H1 (cell line): ENCODE measurements around the gene TRIB2. TPM values are rescaled to one million over a fixed set of nuclear protein-coding genes. Genes with fewer than 3 reads are reported as not detected.

ENCODE experiments used
- CTCF ChIA-PET: fragments of 300-600 bp; sonication (Branson Sonifier 250); formaldehyde crosslinking; loops from one replicate; lab custom pipeline; 2021; ENCODE audit not compliant: partially characterized antibody; lab: Charles Lee
- POLR2A ChIA-PET: fragments of 300-600 bp; sonication (Branson Sonifier 250); formaldehyde crosslinking; loops from one replicate; lab custom pipeline; 2021; ENCODE audit warnings: inconsistent platforms; ENCODE audit not compliant: partially characterized antibody; lab: Charles Lee
- DNase-seq, 2 experiments: peaks; one replicate each; pipeline versions ENCODE4 v3.0.0 to v3.0.0-alpha.2; 2010 to 2022; ENCODE audit warnings: low spot score in 2 of 2, low read depth in 1 of 2, mixed read lengths in 1 of 2
- FAIRE-seq: peaks from 2 replicates; lab custom pipeline; 2011; peaks lifted over from hg19 to GRCh38; lab: Jason Lieb, UNC
- H2AFZ ChIP-seq: 2 replicates; pipeline ENCODE4 v1.8.1; 2012; ENCODE audit warnings: low read length, inconsistent platforms
- H2AK5ac ChIP-seq: 2 replicates; pipeline ENCODE4 v1.6.1; 2013; ENCODE audit warnings: low read depth, low read length
- H2BK120ac ChIP-seq: replicated peaks from 2 replicates; pipeline ENCODE3; 2013; ENCODE audit warnings: low read depth, low read length, inconsistent platforms
- H2BK12ac ChIP-seq: 2 replicates; pipeline ENCODE4 v1.6.1; 2013; ENCODE audit warnings: low read depth, low read length
- H2BK15ac ChIP-seq: 2 replicates; pipeline ENCODE4 v1.6.1; 2013; ENCODE audit warnings: low read length
- H2BK20ac ChIP-seq: 2 replicates; pipeline ENCODE4 v1.6.1; 2013; ENCODE audit warnings: low read length
- H2BK5ac ChIP-seq: 2 replicates; pipeline ENCODE4 v1.6.1; 2013; ENCODE audit warnings: low read depth, low read length
- H3K14ac ChIP-seq: 2 replicates; pipeline ENCODE4 v1.6.1; 2013; ENCODE audit warnings: inconsistent platforms; ENCODE audit not compliant: insufficient read length
- H3K18ac ChIP-seq: 2 replicates; pipeline ENCODE4 v1.6.1; 2013; ENCODE audit warnings: low read length; ENCODE audit errors: extremely low read depth
- H3K23ac ChIP-seq: 2 replicates; pipeline ENCODE4 v1.6.1; 2013; ENCODE audit warnings: inconsistent platforms; ENCODE audit not compliant: insufficient read length
- H3K23me2 ChIP-seq: 2 replicates; pipeline ENCODE4 v1.6.1; 2013; ENCODE audit warnings: low read depth, low read length
- H3K27ac ChIP-seq: 2 replicates; pipeline ENCODE4 v1.6.1; 2011; ENCODE audit warnings: low read depth, low read length, inconsistent platforms
- H3K27me3 ChIP-seq, 4 experiments: replicated peaks in 1 of 4; 1 replicate in 1 of 4; 2 replicates in 3 of 4; pipeline versions ENCODE4 v1.6.1 to v1.8.1; 2011 to 2013; ENCODE audit warnings: low read length in 3 of 4, mild to moderate bottlenecking in 3 of 4, inconsistent platforms in 2 of 4, mixed read lengths in 2 of 4, moderate library complexity in 1 of 4; ENCODE audit not compliant: control insufficient read depth in 3 of 4, insufficient read depth in 3 of 4; ENCODE audit errors: extremely low read depth in 1 of 4
- H3K36me3 ChIP-seq, 4 experiments: 2 replicates each; pipeline versions ENCODE4 v1.6.1 to v1.8.1; 2011 to 2013; ENCODE audit warnings: mild to moderate bottlenecking in 4 of 4, low read length in 3 of 4, moderate library complexity in 2 of 4, control low read depth in 1 of 4, inconsistent platforms in 1 of 4; ENCODE audit not compliant: insufficient read depth in 4 of 4, control insufficient read depth in 2 of 4
- H3K4ac ChIP-seq: replicated peaks from 2 replicates; pipeline ENCODE3; 2013; ENCODE audit warnings: low read length, low read depth, mixed read lengths, inconsistent platforms; ENCODE audit not compliant: insufficient read length
- H3K4me1 ChIP-seq, 4 experiments: replicated peaks in 1 of 4; 1 replicate in 1 of 4; 2 replicates in 3 of 4; pipeline versions ENCODE4 v1.6.1 to v1.8.1; 2011 to 2013; ENCODE audit warnings: low read length in 3 of 4, inconsistent platforms in 2 of 4, mixed read lengths in 1 of 4; ENCODE audit not compliant: insufficient read depth in 4 of 4, control insufficient read depth in 3 of 4
- H3K4me2 ChIP-seq, 2 experiments: 2 replicates each; pipeline versions ENCODE4 v1.6.1 to v1.8.1; 2011 to 2013; ENCODE audit warnings: low read depth in 2 of 2, low read length in 2 of 2, control low read depth in 1 of 2, inconsistent platforms in 1 of 2, mild to moderate bottlenecking in 1 of 2; ENCODE audit not compliant: insufficient read depth in 1 of 2
- H3K4me3 ChIP-seq, 4 experiments: fragments of 200-600, 300-600 bp in 1 of 4; sonication (generic), shearing (Covaris generic), sonication (Bioruptor Twin) in 1 of 4; 2 replicates each; pipeline versions ENCODE4 v1.5.1 to v1.8.1; 2011 to 2016; ENCODE audit warnings: low read length in 4 of 4, low read depth in 3 of 4, control low read depth in 2 of 4, inconsistent platforms in 2 of 4, mild to moderate bottlenecking in 2 of 4, mixed read lengths in 1 of 4, moderate library complexity in 1 of 4; ENCODE audit not compliant: insufficient read depth in 2 of 4; ENCODE audit errors: extremely low read depth in 1 of 4
- H3K56ac ChIP-seq: replicated peaks from 2 replicates; pipeline ENCODE3; 2013; ENCODE audit warnings: low read depth, mild to moderate bottlenecking, mixed read lengths, low read length, inconsistent platforms; ENCODE audit not compliant: insufficient read length
- H3K79me1 ChIP-seq: 2 replicates; pipeline ENCODE4 v1.6.1; 2013; ENCODE audit warnings: low read depth, low read length, control low read depth
- H3K79me2 ChIP-seq, 2 experiments: 2 replicates each; pipeline versions ENCODE4 v1.6.1 to v1.8.1; 2012 to 2013; ENCODE audit warnings: low read length in 2 of 2, mild to moderate bottlenecking in 2 of 2, inconsistent platforms in 1 of 2; ENCODE audit not compliant: insufficient read depth in 2 of 2, control insufficient read depth in 1 of 2
- H3K9ac ChIP-seq, 4 experiments: replicated peaks in 1 of 4; 1 replicate in 1 of 4; 2 replicates in 3 of 4; pipeline versions ENCODE4 v1.6.1 to v1.8.1; 2011 to 2013; ENCODE audit warnings: low read depth in 3 of 4, low read length in 3 of 4, control low read depth in 2 of 4, mild to moderate bottlenecking in 2 of 4, moderate library complexity in 2 of 4, inconsistent platforms in 1 of 4; ENCODE audit errors: extremely low read depth in 1 of 4
- H3K9me3 ChIP-seq, 2 experiments: 2 replicates each; pipeline versions ENCODE4 v1.6.1 to v1.8.1; 2012 to 2013; ENCODE audit warnings: mild to moderate bottlenecking in 2 of 2, moderate library complexity in 2 of 2, control low read depth in 1 of 2, inconsistent platforms in 1 of 2, low read depth in 1 of 2, low read length in 1 of 2, mixed read lengths in 1 of 2; ENCODE audit not compliant: insufficient read depth in 2 of 2
- H4K20me1 ChIP-seq, 2 experiments: replicated peaks in 1 of 2; 2 replicates each; pipeline versions ENCODE3 to v1.8.1; 2011 to 2013; ENCODE audit warnings: inconsistent platforms in 2 of 2, low read length in 2 of 2, mild to moderate bottlenecking in 1 of 2; ENCODE audit not compliant: insufficient read depth in 2 of 2, control insufficient read depth in 1 of 2
- H4K5ac ChIP-seq: 2 replicates; pipeline ENCODE4 v1.6.1; 2013; ENCODE audit warnings: low read length, low read depth, mixed read lengths, inconsistent platforms; ENCODE audit not compliant: insufficient read length
- H4K8ac ChIP-seq: 2 replicates; pipeline ENCODE4 v1.8.0; 2013; ENCODE audit warnings: mild to moderate bottlenecking, moderate library complexity, low read length, inconsistent platforms; ENCODE audit not compliant: insufficient read depth; ENCODE audit errors: extremely low read depth
- H4K91ac ChIP-seq: replicated peaks from 2 replicates; pipeline ENCODE3; 2013; ENCODE audit warnings: low read length, mixed read lengths, inconsistent platforms; ENCODE audit not compliant: insufficient read length
- CEBPB ChIP-seq: IDR thresholded peaks from 2 replicates; pipeline ENCODE4 v1.6.1; 2012; ENCODE audit warnings: low read depth, low read length
- CREB1 ChIP-seq: IDR thresholded peaks from 2 replicates; pipeline ENCODE4 v1.6.1; 2012; ENCODE audit warnings: inconsistent platforms
- HDAC6 ChIP-seq: IDR thresholded peaks from one replicate; pipeline ENCODE4 v1.7.1; 2012; ENCODE audit warnings: low read depth, mild to moderate bottlenecking, inconsistent platforms, low read length, moderate library complexity
- KDM4A ChIP-seq: IDR thresholded peaks from one replicate; pipeline ENCODE4 v1.7.1; 2012; ENCODE audit warnings: low read depth, mild to moderate bottlenecking, moderate library complexity, low read length, inconsistent platforms; ENCODE audit not compliant: severe bottlenecking
- NANOG ChIP-seq: IDR thresholded peaks from 2 replicates; pipeline ENCODE4 v1.6.1; 2011; ENCODE audit warnings: low read length, low read depth, mild to moderate bottlenecking, inconsistent platforms; ENCODE audit not compliant: insufficient read depth, poor library complexity, severe bottlenecking
- RBBP5 ChIP-seq: IDR thresholded peaks from 2 replicates; pipeline ENCODE4 v1.7.1; 2012; ENCODE audit warnings: low read depth, mild to moderate bottlenecking, inconsistent platforms, low read length, moderate library complexity, borderline replicate concordance
- SP2 ChIP-seq: IDR thresholded peaks from 2 replicates; pipeline ENCODE4 v1.6.1; 2012; ENCODE audit warnings: mild to moderate bottlenecking, low read length, inconsistent platforms
- ZNF274 ChIP-seq: IDR thresholded peaks from 2 replicates; pipeline ENCODE4 v1.7.0; 2012; ENCODE audit warnings: low read length, borderline replicate concordance; ENCODE audit errors: extremely low read depth
- WGBS, 2 experiments: shearing (Covaris generic) in 1 of 2; methylation state at CpG; one replicate each; pipeline versions ENCODE4 v1.1.6 to v1.1.7; 2013 to 2015; ENCODE audit warnings: low lambda C conversion rate in 2 of 2, mixed read lengths in 2 of 2, inconsistent platforms in 1 of 2, low coverage in 1 of 2, missing lambda C conversion rate in 1 of 2; ENCODE audit not compliant: insufficient replicate concordance in 2 of 2, insufficient coverage in 1 of 2, insufficient read length in 1 of 2; ENCODE audit errors: extremely low coverage in 1 of 2, missing lambda C conversion rate in 1 of 2; 5-methylcytosine and 5-hydroxymethylcytosine counted together
- polyA plus RNA-seq, 7 experiments: library from polyadenylated mRNA; depleted of rRNA in 3 of 7; stranded (reverse) in 5 of 7; unstranded in 2 of 7; fragments of >200 nt in 5 of 7; fragments of 200-250 nt in 2 of 7; gene quantifications; 1 replicate in 5 of 7; 2 replicates in 1 of 7; 4 replicates in 1 of 7; pipeline versions ENCODE4 v1.2.1 to v1.2.3, GENCODE V29; 2011 to 2013; ENCODE audit warnings: missing spikeins in 2 of 7, mixed read lengths in 2 of 7
- total RNA-seq: library from RNA; stranded (reverse); fragmentation: NEBNext Ultra II Directional; extraction: Animal tissue kit (Norgen Biotek cat#: 25700); gene quantifications from 2 replicates; pipeline ENCODE4 v1.2.1, GENCODE V29; 2021
- TF ChIP-seq, protein P1 (sequence below): IDR thresholded peaks from 2 replicates; pipeline ENCODE4 v1.6.1; 2012; ENCODE audit warnings: inconsistent platforms

TRIB2 gene
- total and polyA plus RNA-seq, 2 of the 8 experiments (the other 6 are each of a cell fraction or from before 2014, with no cell fraction given): 40.8 to 57.0 TPM

DNA sequence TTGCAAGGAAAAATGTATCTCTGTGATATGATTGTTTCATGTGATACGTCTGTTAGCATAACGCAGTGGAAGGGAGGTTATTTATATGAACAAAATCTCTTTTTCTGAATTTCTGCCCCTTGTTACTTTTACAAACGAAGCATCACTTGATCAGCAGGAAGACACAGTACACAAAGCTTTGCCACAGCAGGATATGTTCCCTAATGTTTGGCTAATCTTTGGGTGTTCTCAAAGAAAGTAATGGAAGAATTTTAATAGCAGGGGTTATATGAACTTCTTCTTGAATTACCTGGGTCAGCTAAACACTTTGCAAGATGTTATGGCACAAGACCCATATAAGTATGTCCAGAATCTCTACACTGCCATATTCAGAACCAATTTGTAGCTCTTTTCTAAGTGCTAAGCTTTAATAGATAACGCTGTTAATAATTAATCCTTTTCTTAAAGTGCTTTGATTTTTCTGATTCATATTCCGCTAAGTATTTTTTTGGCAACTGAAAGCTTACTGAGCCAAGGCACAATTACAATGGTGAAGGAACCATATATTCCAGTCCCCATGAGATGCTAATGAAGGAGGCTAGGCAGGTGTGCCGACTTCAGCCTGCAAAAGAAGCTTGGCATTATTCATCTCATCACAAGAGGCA is 33.2 kb upstream of the TRIB2 start:
- Histone ChIP-seq H2BK15ac (no peak overlapping the region), H3K4me3 (no peak overlapping the region), H3K4me1 (peaks cover 6 to 19% (median 11%) of the 10 kb centered on the region in 4 experiments; a peak in 5 of 7 replicates), H3K14ac (no peak overlapping the region), H3K79me2 (no peaks in the 10 kb centered on the region), H3K56ac (no peak overlapping the region), H3K27me3 (no peaks in the 10 kb centered on the region), H3K4ac (no peak overlapping the region), H4K8ac (no peak overlapping the region), H4K20me1 (no peaks in the 10 kb centered on the region), H4K5ac (no peak overlapping the region), H3K79me1 (no peaks in the 10 kb centered on the region), H3K36me3 (no peaks in the 10 kb centered on the region), H3K9ac (no peak overlapping the region), H3K4me2 (no peak overlapping the region; a peak in 1 of 4 replicates), H2BK5ac (no peak overlapping the region), H3K23me2 (no peaks in the 10 kb centered on the region), H2BK120ac (no peak overlapping the region), H2BK12ac (peak overlapping the region; percentile 80; the same call in 1 of the 2 replicates), H4K91ac (no peak overlapping the region), H3K18ac (no peak overlapping the region), H3K23ac (no peak overlapping the region), H2AK5ac (no peak overlapping the region), H3K27ac (no peak overlapping the region), H3K9me3 (peaks cover 2 to 4% of the 10 kb centered on the region in 2 experiments; a peak in 3 of 4 replicates), H2AFZ (no peak overlapping the region), H2BK20ac (0 out of 2 replicates have a peak overlapping the region, but pooled peaks have one; percentile 66)
- 87% methylated on average over 6 of the region's 6 CpGs; no CpG with 5 or more reads in 1 of the 2 experiments for WGBS, 2 experiments
- DNase-seq (no peak), FAIRE-seq (no peak)
- CTCF ChIA-PET: interaction anchor here (0.6 to 1.3 kb wide), 5 partner anchors 9 to 356 kb away, joined by 3 to 4 read pairs (median 3); no protein-coding TSS in a partner anchor
- POLR2A ChIA-PET: no interaction called here
- no peak for TF ChIP-seq KDM4A
- TF ChIP-seq NANOG: no peak
- no peak for TF ChIP-seq SP2
- TF ChIP-seq, protein P1, sequence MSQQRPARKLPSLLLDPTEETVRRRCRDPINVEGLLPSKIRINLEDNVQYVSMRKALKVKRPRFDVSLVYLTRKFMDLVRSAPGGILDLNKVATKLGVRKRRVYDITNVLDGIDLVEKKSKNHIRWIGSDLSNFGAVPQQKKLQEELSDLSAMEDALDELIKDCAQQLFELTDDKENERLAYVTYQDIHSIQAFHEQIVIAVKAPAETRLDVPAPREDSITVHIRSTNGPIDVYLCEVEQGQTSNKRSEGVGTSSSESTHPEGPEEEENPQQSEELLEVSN: no peak
- no peak for TF ChIP-seq CREB1
- no peak for TF ChIP-seq ZNF274
- no peak for TF ChIP-seq CEBPB
- no peak for TF ChIP-seq HDAC6
- no peak for TF ChIP-seq RBBP5
